Stimulated activated naive CD8-positive, alpha-beta T cell treated with anti-CD3 and anti-CD28 coated beads, Interleukin-15, Interleukin-2, amounts not matched to agents 100 ng/mL and 50 ng/mL, for 24 hours (primary cell): Measurements from ENCODE around the gene CHSY1.
A peak's percentile ranks its signal among the peaks of the same experiment; 100 is the strongest.

Source experiments
- H3K27ac Mint-ChIP-seq: one replicate; pipeline ENCODE4 v1.8.0; 2021; ENCODE audit warnings: mild to moderate bottlenecking, mixed read lengths
- H3K27me3 Mint-ChIP-seq: one replicate; pipeline ENCODE4 v1.8.0; 2021; ENCODE audit warnings: mixed read lengths
- H3K36me3 Mint-ChIP-seq: one replicate; pipeline ENCODE4 v1.8.0; 2021; ENCODE audit warnings: low read depth, mixed read lengths
- H3K4me1 Mint-ChIP-seq: one replicate; pipeline ENCODE4 v1.8.0; 2021; ENCODE audit warnings: low read depth, mixed read lengths
- H3K4me3 Mint-ChIP-seq: one replicate; pipeline ENCODE4 v1.8.0; 2021; ENCODE audit warnings: mild to moderate bottlenecking, mixed read lengths
- H3K9me3 Mint-ChIP-seq: one replicate; pipeline ENCODE4 v1.8.0; 2021; ENCODE audit warnings: mixed read lengths

Gene CHSY1

DNA sequence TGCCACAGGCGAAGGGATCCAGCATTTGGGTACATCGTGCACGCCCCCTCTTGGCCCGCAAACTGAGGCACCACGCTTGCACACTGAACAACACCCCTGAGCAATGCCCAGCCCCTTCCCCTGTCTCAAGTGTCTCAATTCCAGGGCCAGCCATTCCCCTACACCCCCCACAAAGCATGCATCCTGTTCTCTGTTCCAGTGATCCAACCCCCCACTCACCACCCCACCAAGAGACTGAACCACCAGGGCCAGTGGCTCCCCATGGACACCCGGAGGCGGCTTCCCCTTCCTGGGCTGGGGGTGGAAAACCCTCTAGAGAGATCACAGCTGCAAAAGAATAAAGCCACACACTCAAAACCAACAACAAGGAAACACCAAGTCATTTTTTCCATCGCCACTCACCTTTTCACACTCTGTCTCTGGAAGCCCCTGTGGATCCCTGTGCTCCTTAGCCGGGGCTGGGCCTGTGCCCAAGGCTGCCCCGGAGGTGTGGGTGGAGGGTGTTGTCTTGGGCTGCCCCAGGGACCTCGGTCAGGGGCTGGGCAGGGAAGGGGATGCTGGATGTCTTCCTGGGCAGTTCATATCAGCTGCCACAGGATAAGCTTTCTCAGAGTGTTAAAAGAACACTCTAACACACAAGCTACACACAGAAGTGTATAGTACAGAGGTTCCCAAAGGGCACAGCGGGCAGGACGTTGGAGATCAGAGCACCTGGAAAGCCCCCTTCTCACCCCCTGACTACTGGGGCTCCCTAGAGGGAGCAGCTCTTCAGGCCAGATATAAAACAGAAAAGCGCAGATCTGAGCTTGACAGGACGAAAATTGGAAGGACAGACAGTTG is 92.5 kb downstream of the CHSY1 start:
- Mint-ChIP-seq H3K36me3 (no peaks in the 10 kb centered on the region), H3K4me1 (peaks cover 47% of the 10 kb centered on the region), H3K27me3 (no peaks in the 10 kb centered on the region), H3K9me3 (peaks cover 8% of the 10 kb centered on the region), H3K4me3 (peak overlapping the region; percentile 66), H3K27ac (peak overlapping the region; percentile 90)

DNA sequence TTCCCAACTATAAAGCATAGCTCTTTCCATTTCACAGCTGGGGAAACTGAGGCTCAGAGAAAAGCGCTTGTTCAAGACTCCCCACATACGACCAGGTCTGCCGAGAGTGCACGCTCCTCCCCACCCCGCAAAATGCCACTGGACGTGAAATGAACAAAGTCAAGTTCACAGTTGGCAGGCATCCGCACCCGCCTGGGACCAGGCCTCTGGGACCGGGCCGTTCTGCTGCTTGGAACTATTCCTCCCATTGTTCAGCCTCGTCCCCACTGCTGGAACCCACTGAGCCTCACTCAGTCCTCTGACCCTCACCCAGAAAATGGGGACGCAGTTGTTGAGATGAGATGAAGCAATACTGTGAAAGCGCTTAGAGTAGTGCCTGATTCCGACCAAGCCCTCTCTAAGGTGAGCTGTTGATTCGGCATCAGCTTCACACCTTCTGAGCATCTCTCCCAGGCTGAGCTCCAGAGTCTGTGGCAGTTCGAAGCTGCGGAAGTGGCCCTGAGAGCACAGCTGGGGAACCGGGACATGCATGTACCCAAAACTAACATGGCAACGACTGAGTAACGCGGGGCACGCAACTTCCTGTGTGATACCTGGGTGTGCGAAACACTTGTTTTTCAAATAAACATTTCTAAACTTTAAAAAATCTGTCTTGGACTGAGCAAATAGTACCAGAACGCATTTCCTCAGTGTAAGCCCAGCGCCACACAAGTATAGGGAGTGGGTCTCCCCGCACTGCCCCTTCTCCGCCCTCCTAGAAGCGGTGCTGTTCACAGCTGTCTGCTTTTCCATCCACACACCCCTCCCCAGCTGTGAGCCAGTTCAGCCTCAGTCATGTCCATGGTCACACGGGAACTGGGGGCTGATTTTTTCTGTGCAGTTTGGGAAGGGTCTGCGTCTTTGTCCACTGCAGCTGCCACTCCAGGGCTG is 93.4 kb downstream of the CHSY1 start:
- Mint-ChIP-seq H3K27ac (peak overlapping the region; percentile 90), H3K36me3 (no peaks in the 10 kb centered on the region), H3K27me3 (no peaks in the 10 kb centered on the region), H3K9me3 (peaks cover 1% of the 10 kb centered on the region), H3K4me1 (peaks cover 47% of the 10 kb centered on the region), H3K4me3 (no peak overlapping the region)

DNA sequence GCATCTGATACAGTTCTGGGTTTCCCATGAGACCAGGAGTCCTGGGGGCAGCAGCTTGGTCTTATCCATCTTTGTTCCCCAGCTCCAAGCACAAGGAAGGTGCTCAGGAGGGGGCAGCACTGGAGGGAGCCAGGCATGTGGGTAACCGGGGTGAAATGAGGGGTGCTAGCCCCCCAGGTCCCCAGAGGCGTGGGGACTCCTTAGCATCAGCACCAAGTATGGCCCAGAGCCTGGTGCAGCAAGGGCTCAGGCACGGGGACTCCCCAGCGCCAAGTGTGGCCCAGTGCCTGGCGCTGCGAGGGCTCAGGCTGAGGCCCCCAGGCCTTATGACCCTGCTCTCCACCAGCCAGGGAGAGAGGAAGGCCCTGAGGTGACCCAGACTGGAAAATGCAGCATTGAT is 94.1 kb downstream of the CHSY1 start:
- Mint-ChIP-seq H3K9me3 (no peaks in the 10 kb centered on the region), H3K27me3 (no peaks in the 10 kb centered on the region), H3K4me1 (peaks cover 47% of the 10 kb centered on the region), H3K27ac (no peak overlapping the region), H3K36me3 (no peaks in the 10 kb centered on the region), H3K4me3 (no peak overlapping the region)

DNA sequence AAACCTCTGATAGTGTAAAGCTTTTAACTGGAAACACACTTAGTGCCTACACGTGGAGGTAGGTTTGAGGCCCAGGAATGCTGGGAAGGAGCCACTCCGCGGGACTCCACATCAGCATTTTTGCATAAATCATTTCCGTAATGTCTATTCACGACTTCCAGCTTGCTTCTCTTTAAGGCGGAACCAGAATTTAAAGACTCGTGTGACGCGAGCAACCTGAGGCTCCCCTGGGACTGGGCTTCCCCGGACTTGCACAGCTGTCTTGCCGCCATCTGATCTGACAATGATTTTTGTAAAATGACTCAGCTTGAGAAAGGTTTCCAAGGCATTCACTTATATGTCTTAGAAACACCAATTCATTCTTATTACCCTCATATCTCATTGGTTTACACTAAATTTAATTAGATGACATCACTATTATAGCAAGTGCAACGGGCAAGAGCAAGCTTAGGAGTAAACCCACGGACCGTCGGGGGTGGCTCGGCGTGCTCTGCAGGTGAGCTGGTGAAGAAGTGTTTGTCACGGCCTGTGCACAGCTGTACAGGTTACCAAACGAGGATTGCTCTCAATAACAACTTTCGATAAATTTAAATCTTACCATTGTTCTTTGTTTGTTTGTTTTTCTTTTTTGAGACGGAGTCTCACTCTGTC is 95.2 kb downstream of the CHSY1 start:
- Mint-ChIP-seq H3K4me1 (peaks cover 39% of the 10 kb centered on the region), H3K36me3 (no peaks in the 10 kb centered on the region), H3K27me3 (no peaks in the 10 kb centered on the region), H3K27ac (no peak overlapping the region), H3K4me3 (no peak overlapping the region), H3K9me3 (no peaks in the 10 kb centered on the region)

DNA sequence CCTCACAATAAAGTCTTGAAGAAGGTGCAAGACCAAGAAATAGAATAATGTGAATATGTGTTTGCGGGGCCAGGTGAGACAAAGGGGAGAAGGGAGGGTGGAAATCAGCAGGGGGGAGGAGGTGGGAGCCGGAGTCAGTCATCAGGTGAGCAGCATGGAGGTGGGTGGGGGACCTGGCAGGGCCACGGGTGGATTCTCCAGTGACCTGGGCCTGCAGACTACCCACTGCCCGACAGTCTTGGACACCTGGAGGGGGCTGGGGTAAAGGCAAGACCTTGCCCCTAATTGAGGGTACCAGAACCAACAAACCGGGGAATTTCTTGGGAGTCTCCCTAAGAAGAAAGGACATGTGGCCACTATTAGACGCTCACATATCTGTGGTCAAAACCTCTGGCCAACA is 95.8 kb downstream of the CHSY1 start:
- H3K27ac Mint-ChIP-seq, result no peak overlapping the region
- peaks cover 41% of the 10 kb centered on the region for H3K4me1 Mint-ChIP-seq
- no peak overlapping the region for H3K4me3 Mint-ChIP-seq
- no peaks in the 10 kb centered on the region for H3K27me3 Mint-ChIP-seq
- no peaks in the 10 kb centered on the region for H3K9me3 Mint-ChIP-seq
- no peaks in the 10 kb centered on the region for H3K36me3 Mint-ChIP-seq

DNA sequence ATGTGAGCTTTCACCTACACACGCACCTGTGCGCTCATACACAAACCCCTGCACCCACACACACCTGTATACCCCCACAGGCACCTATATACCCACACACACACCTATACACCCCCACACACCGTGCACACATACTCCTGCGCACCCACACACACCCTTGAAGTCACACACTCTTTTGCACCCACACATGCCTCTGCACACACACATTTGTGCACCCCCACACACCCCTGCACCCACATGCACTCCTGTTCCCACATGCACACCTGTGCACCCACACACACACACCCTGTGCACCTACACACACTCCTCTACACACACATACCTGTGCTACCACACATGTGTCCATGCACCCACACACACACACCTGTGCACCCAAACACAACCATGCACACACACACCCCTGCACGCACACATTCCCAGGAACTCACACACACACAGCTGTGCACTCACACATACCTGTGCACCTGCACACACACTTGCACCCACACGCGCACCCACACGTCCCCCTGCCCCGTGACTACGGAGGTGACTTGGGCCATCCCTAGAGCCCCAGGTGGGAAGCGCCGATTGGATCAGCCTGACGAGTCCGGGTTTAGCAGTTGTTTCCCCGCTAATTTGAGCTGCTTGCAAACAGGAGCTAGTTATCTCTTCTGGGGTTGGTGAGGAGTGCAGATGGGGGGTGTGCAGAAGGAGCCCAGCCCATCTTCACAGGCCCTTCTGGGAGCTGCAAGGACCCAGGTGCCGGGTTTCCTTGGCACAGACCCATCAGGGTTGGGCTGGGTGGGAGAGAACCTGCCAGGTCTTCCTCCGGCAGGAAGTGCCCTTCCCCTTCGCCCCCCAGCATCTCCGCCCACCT is 97.8 kb downstream of the CHSY1 start:
- Mint-ChIP-seq H3K27ac (no peak overlapping the region), H3K4me3 (no peak overlapping the region), H3K36me3 (no peaks in the 10 kb centered on the region), H3K27me3 (no peaks in the 10 kb centered on the region), H3K4me1 (peaks cover 22% of the 10 kb centered on the region), H3K9me3 (no peaks in the 10 kb centered on the region)

DNA sequence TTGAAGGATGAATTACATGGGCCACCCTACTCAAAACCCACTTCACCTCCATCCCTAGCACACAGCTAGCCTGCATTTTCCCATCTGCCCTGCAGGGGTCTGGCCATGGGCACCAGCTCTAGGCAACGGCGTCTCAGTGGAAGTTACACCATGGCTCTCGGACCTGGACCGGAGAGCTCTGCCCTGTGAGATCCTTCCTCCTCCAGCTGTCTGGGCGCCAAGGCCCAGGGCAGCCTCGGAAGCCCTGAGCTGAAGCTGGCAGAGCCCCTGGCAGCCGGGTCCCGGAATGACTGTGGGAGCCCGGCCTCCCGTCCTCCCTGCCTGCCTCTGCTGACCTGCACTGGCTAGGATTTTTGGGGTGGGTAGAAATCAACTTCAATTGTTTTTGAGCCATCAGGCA is 98.9 kb downstream of the CHSY1 start:
- Mint-ChIP-seq H3K27ac (no peak overlapping the region), H3K27me3 (no peaks in the 10 kb centered on the region), H3K4me3 (no peak overlapping the region), H3K4me1 (peaks cover 16% of the 10 kb centered on the region), H3K36me3 (no peaks in the 10 kb centered on the region), H3K9me3 (no peaks in the 10 kb centered on the region)

DNA sequence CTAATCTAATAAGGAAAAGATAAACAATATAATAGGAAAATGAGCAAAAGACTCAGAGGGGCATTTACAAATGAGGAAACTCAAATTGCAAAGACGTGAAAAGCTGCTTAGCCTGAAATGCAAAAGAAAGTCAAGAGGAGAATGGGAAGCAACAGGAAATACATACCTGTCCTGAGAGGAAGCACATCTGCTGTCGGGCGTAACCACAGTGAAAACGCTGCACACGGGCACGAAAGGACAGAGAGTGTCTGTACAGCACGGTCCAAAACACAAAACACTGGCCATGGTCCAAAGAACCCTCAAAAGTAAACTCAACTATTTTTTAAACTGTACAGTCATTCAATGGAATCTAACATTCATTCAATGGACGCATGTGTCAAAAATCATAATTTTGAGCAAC is 100.6 kb downstream of the CHSY1 start:
- Mint-ChIP-seq H3K9me3 (no peaks in the 10 kb centered on the region), H3K27me3 (no peaks in the 10 kb centered on the region), H3K4me1 (peaks cover 12% of the 10 kb centered on the region), H3K4me3 (no peak overlapping the region), H3K36me3 (no peaks in the 10 kb centered on the region), H3K27ac (no peak overlapping the region)

DNA sequence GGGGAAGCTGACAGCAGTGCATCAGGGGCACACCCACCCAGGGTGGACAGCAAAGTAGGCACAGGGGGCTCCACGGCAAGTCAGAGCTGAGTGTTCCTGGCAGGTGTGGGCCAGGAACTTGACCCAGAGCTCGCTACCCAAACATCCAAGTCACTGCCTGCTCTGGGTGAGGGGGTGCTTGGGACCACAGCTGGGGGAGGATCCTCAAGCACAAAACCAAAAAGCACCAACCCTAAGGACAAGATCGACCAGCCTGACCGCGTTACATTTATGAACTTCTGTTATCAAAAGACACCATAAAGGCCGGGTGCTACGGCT is 101.2 kb downstream of the CHSY1 start:
- H3K27me3 Mint-ChIP-seq, result no peaks in the 10 kb centered on the region
- no peak overlapping the region for H3K4me3 Mint-ChIP-seq
- peaks cover 12% of the 10 kb centered on the region for H3K4me1 Mint-ChIP-seq
- H3K27ac Mint-ChIP-seq, result no peak overlapping the region
- no peaks in the 10 kb centered on the region for H3K36me3 Mint-ChIP-seq
- no peaks in the 10 kb centered on the region for H3K9me3 Mint-ChIP-seq

DNA sequence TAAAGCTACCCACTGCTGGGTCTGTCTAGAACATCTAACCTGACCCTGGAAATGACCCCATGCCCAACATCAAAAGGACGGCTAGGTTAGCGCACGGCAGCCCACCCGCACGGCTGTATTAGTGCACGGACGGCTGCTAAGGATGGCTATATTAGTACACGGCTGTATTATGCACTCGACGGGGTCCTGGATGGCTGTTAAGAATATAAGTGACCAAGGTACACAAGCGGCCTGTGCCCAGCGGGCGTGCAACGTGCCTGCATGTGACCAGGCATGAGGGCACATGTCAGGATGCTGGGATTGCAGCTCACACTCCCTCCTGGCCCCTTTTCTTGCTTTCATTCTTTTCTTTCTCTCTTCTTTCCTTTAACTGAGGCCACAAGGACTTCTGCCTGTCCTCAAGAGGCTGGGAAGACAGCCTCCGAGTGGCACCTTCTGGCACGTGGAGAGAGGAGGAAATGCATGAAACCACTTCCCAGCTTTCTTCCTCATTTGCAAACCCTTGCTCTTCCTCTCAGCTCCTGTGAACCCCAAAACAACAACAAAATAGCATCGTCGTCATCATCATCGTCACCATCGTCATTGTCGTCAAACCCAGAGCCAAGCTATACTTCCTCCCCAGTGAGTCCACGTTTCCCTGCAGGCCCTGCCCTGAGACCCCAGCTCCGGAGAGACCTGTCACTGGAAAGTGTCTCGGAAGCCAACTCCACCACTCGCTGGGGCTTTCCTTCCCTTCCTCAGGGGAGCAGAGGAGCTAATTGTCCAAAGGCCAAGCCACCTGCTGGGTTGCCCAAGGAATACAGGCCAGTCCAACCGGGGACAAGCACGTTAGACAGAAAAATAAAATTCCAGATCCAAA is 101.8 kb downstream of the CHSY1 start:
- Mint-ChIP-seq H3K4me1 (peaks cover 12% of the 10 kb centered on the region), H3K9me3 (no peaks in the 10 kb centered on the region), H3K36me3 (no peaks in the 10 kb centered on the region), H3K27me3 (no peaks in the 10 kb centered on the region), H3K4me3 (no peak overlapping the region), H3K27ac (no peak overlapping the region)

DNA sequence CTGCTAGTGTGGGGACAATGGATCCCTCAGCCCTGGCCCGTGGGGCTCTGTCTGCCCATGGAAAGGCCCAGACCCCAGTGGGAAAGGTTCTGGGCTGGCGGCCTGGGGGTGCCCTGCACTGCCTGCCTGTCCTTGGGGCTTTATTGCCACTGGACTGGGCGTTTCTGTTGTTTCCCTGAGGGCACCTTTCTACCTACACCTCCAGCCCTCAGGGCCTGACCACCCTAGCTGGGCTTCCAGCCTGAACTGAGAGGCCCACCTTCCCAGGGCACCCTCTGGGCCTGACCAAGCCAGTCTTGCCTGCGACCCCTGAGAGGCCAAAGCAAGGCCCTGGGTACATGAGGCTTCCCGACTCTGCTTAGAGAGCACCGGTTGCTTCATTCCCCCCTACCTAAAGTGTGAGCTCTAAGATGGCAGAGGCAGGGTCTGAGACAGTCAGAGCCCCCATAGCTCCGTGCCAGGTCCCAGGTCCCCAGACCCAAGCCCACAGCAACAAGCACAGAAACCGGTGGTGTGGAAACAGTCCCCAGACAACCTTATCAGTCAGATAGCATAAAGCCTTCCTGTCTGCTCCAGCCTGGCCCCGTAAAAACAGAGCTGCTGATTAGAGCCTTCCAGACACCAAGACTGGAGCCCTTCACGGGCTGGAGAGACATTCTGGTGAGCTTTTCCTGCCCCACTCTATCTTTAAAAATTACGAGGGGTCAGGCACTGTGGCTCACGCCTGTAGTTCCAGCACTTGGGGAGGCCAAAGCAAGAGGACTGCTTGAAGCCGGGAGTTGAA is 102.8 kb downstream of the CHSY1 start:
- Mint-ChIP-seq H3K4me3 (no peak overlapping the region), H3K9me3 (no peaks in the 10 kb centered on the region), H3K27ac (no peak overlapping the region), H3K36me3 (no peaks in the 10 kb centered on the region), H3K4me1 (peaks cover 12% of the 10 kb centered on the region), H3K27me3 (no peaks in the 10 kb centered on the region)

DNA sequence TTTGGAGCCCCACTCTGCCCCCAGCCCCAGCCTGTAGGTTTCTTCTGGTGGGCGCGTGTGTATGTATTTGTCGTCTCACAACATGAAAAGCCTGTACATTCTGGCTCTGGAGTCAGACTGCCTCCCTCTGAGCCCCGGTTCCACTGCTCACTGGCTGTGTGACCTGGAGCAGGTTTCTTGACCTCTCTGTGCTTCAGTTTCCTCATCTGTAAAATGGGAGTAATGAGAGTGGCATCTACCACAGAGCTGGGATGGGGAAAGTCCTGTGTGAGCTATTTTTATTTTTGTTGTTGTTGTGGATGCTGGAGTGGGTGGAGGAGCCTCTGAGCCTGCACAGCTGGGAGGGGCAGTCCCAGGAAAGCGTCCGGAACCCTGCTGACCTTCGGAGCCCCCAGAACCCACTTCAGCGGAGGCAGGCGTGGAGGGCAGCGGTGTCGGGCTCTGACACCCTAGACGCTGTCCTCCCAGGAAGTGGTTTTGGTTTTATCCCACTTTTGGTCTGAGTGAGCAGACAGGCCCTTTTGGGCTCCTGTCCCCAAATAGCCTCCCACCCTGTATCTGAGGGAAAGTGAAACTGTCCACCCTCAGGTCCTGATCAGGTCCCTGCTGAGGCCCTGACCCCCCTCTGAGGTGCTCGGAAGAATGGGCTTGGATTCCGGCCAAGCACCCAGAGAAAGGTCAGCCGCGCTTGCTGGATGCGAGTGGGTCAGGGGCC is 103.5 kb downstream of the CHSY1 start:
- Mint-ChIP-seq H3K4me3 (no peak overlapping the region), H3K9me3 (no peaks in the 10 kb centered on the region), H3K27ac (no peak overlapping the region), H3K27me3 (no peaks in the 10 kb centered on the region), H3K4me1 (peaks cover 12% of the 10 kb centered on the region), H3K36me3 (no peaks in the 10 kb centered on the region)

DNA sequence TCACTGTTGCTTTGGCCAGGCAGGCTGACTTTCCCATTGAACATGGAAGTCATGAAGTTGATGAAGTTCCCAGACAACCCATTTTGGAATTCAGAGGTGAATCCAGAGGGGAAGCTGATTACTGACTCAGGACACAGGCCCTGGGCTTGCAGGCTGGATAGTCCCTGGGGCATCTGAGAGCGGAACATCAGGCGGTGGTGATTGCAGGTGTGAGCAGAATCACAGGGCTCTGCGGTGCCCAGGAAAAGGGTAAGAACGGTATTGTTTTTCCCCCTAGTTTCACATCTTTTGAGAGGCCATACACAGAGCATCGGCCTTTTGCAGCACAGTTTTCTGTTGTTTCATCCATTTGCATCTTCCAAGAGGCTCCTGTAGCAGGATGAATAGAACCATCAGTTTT is 104.7 kb downstream of the CHSY1 start:
- H3K36me3 Mint-ChIP-seq, result no peaks in the 10 kb centered on the region
- no peak overlapping the region for H3K27ac Mint-ChIP-seq
- H3K9me3 Mint-ChIP-seq, result no peaks in the 10 kb centered on the region
- H3K4me1 Mint-ChIP-seq, result peaks cover 12% of the 10 kb centered on the region
- H3K4me3 Mint-ChIP-seq, result no peak overlapping the region
- no peaks in the 10 kb centered on the region for H3K27me3 Mint-ChIP-seq
